ENCODE data around the gene AATK.
"Not testable (repeated sequence)": the region's sequence is repeated elsewhere in the genome, so short reads cannot be mapped to it uniquely, and the experiment has no call there.

The AATK gene

GRCh38 chr17:81151278-81151677 lies 14.7 kb downstream of the AATK start:
- Histone ChIP-seq H3K4me3 (ENCODE audit: severe bottlenecking) (no peak overlapping the region), H3K36me3 (ENCODE audit: low read depth) (no peaks in the 10 kb centered on the region), H3K9me3 (ENCODE audit: severe bottlenecking) (no peaks in the 10 kb centered on the region), H3K27ac (ENCODE audit: poor library complexity, severe bottlenecking) (no peak overlapping the region), H3K4me1 (ENCODE audit: insufficient read depth, poor library complexity, severe bottlenecking) (no peaks in the 10 kb centered on the region), H3K27me3 (ENCODE audit: insufficient read depth, poor library complexity, severe bottlenecking) (peaks cover 4% of the 10 kb centered on the region)
- no peak for TF ChIP-seq CTCF (IDR thresholded peaks at IDR 0.05; ENCODE audit: poor library complexity, severe bottlenecking)
- DNase-seq (ENCODE audit: low spot score), result no peak
- no peak for ATAC-seq (ENCODE audit: low read depth)

- ATAC-seq (ENCODE audit: low read depth) (no peak), DNase-seq (ENCODE audit: low spot score) (no peak)
- H3K4me3 ChIP-seq (ENCODE audit: severe bottlenecking), result no peak overlapping the region
- H3K9me3 ChIP-seq (ENCODE audit: severe bottlenecking), result no peaks in the 10 kb centered on the region
- no peak for TF ChIP-seq CTCF (IDR thresholded peaks at IDR 0.05; ENCODE audit: poor library complexity, severe bottlenecking)
- H3K27me3 ChIP-seq (ENCODE audit: insufficient read depth, poor library complexity, severe bottlenecking), result peaks cover 4% of the 10 kb centered on the region
- no peaks in the 10 kb centered on the region for H3K4me1 ChIP-seq (ENCODE audit: insufficient read depth, poor library complexity, severe bottlenecking)
- H3K27ac ChIP-seq (ENCODE audit: poor library complexity, severe bottlenecking), result no peak overlapping the region
- H3K36me3 ChIP-seq (ENCODE audit: low read depth), result no peaks in the 10 kb centered on the region
Observed at GRCh38 chr17:81150377-81151077, 15.5 kb downstream of the AATK start.

GRCh38 chr17:81148986-81149533 lies 17.0 kb downstream of the AATK start:
- H3K4me3 ChIP-seq (ENCODE audit: severe bottlenecking), result no peak overlapping the region
- no peak overlapping the region for H3K27ac ChIP-seq (ENCODE audit: poor library complexity, severe bottlenecking)
- DNase-seq (ENCODE audit: low spot score) (no peak), ATAC-seq (ENCODE audit: low read depth) (no peak)
- no peaks in the 10 kb centered on the region for H3K36me3 ChIP-seq (ENCODE audit: low read depth)
- TF ChIP-seq CTCF (IDR thresholded peaks at IDR 0.05; ENCODE audit: poor library complexity, severe bottlenecking), result no peak
- H3K27me3 ChIP-seq (ENCODE audit: insufficient read depth, poor library complexity, severe bottlenecking), result peaks cover 4% of the 10 kb centered on the region
- H3K9me3 ChIP-seq (ENCODE audit: severe bottlenecking), result no peaks in the 10 kb centered on the region
- H3K4me1 ChIP-seq (ENCODE audit: insufficient read depth, poor library complexity, severe bottlenecking), result no peaks in the 10 kb centered on the region

GRCh38 chr17:81148571-81148970 lies 17.4 kb downstream of the AATK start:
- Histone ChIP-seq H3K27me3 (ENCODE audit: insufficient read depth, poor library complexity, severe bottlenecking) (peaks cover 4% of the 10 kb centered on the region), H3K4me3 (ENCODE audit: severe bottlenecking) (no peak overlapping the region), H3K27ac (ENCODE audit: poor library complexity, severe bottlenecking) (no peak overlapping the region), H3K4me1 (ENCODE audit: insufficient read depth, poor library complexity, severe bottlenecking) (no peaks in the 10 kb centered on the region), H3K36me3 (ENCODE audit: low read depth) (no peaks in the 10 kb centered on the region), H3K9me3 (ENCODE audit: severe bottlenecking) (no peaks in the 10 kb centered on the region)
- ATAC-seq (ENCODE audit: low read depth) (no peak), DNase-seq (ENCODE audit: low spot score) (no peak)
- TF ChIP-seq CTCF (IDR thresholded peaks at IDR 0.05; ENCODE audit: poor library complexity, severe bottlenecking), result no peak

- no peak for TF ChIP-seq CTCF (IDR thresholded peaks at IDR 0.05; ENCODE audit: poor library complexity, severe bottlenecking)
- Histone ChIP-seq H3K27ac (ENCODE audit: poor library complexity, severe bottlenecking) (no peak overlapping the region), H3K4me1 (ENCODE audit: insufficient read depth, poor library complexity, severe bottlenecking) (no peaks in the 10 kb centered on the region), H3K27me3 (ENCODE audit: insufficient read depth, poor library complexity, severe bottlenecking) (peaks cover 4% of the 10 kb centered on the region), H3K9me3 (ENCODE audit: severe bottlenecking) (no peaks in the 10 kb centered on the region), H3K4me3 (ENCODE audit: severe bottlenecking) (no peak overlapping the region), H3K36me3 (ENCODE audit: low read depth) (no peaks in the 10 kb centered on the region)
- no peak for ATAC-seq (ENCODE audit: low read depth)
- no peak for DNase-seq (ENCODE audit: low spot score)
Observed at GRCh38 chr17:81147701-81148100, 18.3 kb downstream of the AATK start.

- H3K9me3 ChIP-seq (ENCODE audit: severe bottlenecking); H3K4me1 ChIP-seq (ENCODE audit: insufficient read depth, poor library complexity, severe bottlenecking); DNase-seq (ENCODE audit: low spot score): not testable (repeated sequence)
Observed at GRCh38 chr17:81146208-81146607, 19.8 kb downstream of the AATK start.

More at GRCh38 chr17:81146208-81146607, 19.8 kb downstream of the AATK start:
- not testable (repeated sequence) for ATAC-seq (ENCODE audit: low read depth); H3K27ac ChIP-seq (ENCODE audit: poor library complexity, severe bottlenecking); H3K36me3 ChIP-seq (ENCODE audit: low read depth); H3K27me3 ChIP-seq (ENCODE audit: insufficient read depth, poor library complexity, severe bottlenecking); H3K4me3 ChIP-seq (ENCODE audit: severe bottlenecking)
